SK-N-SH (cell line): ENCODE measurements around the gene PPP1CA.

Experiments
- EP300 ChIP-seq, 2 experiments: IDR thresholded peaks; 2 replicates each; pipeline versions ENCODE4 v1.4.0 to v1.6.1; 2012; ENCODE audit warnings: borderline replicate concordance in 1 of 2, low read depth in 1 of 2, low read length in 1 of 2
- EZH2phosphoT487 ChIP-seq: fragments of 200-600 bp; sonication (generic); IDR thresholded peaks from 2 replicates; pipeline ENCODE4 v1.6.1; 2017; ENCODE audit warnings: low read depth, mixed run types, mild to moderate bottlenecking, antibody characterized with exemption, moderate library complexity, borderline replicate concordance
- GABPA ChIP-seq: IDR thresholded peaks from 2 replicates; pipeline ENCODE4 v1.4.0; 2012; ENCODE audit warnings: low read depth, mild to moderate bottlenecking
- JUND ChIP-seq: IDR thresholded peaks from 2 replicates; pipeline ENCODE4 v1.4.0; 2012
- MAX ChIP-seq: IDR thresholded peaks from 2 replicates; pipeline ENCODE4 v1.4.0; 2012; ENCODE audit warnings: low read depth
- MXI1 ChIP-seq: IDR thresholded peaks from 2 replicates; pipeline ENCODE4 v1.6.1; 2012; ENCODE audit warnings: mild to moderate bottlenecking, low read depth, low read length, improper control_type of control experiment
- RAD21 ChIP-seq: IDR thresholded peaks from 2 replicates; pipeline ENCODE4 v1.6.1; 2012; ENCODE audit warnings: mild to moderate bottlenecking, low read length
- REST ChIP-seq: IDR thresholded peaks from 2 replicates; pipeline ENCODE4 v1.6.1; 2012; ENCODE audit warnings: mild to moderate bottlenecking, low read depth, low read length, moderate library complexity
- USF2 ChIP-seq: fragments of 150-350 bp; IDR thresholded peaks from 2 replicates; pipeline ENCODE4 v1.6.1; 2017; ENCODE audit warnings: antibody characterized with exemption, low read length, low read depth, borderline replicate concordance
- YY1 ChIP-seq: IDR thresholded peaks from 2 replicates; pipeline ENCODE4 v1.4.0; 2012; ENCODE audit warnings: low read depth, mild to moderate bottlenecking
- TF ChIP-seq, protein P1 (sequence below): fragments of 200-600 bp; sonication (generic); IDR thresholded peaks from 2 replicates; pipeline ENCODE4 v1.6.1; 2017; ENCODE audit warnings: antibody characterized with exemption, mild to moderate bottlenecking, moderate library complexity
- TF ChIP-seq, protein P2 (sequence below): IDR thresholded peaks from 2 replicates; pipeline ENCODE4 v1.4.0; 2012; ENCODE audit warnings: low read depth, borderline replicate concordance

DNA sequence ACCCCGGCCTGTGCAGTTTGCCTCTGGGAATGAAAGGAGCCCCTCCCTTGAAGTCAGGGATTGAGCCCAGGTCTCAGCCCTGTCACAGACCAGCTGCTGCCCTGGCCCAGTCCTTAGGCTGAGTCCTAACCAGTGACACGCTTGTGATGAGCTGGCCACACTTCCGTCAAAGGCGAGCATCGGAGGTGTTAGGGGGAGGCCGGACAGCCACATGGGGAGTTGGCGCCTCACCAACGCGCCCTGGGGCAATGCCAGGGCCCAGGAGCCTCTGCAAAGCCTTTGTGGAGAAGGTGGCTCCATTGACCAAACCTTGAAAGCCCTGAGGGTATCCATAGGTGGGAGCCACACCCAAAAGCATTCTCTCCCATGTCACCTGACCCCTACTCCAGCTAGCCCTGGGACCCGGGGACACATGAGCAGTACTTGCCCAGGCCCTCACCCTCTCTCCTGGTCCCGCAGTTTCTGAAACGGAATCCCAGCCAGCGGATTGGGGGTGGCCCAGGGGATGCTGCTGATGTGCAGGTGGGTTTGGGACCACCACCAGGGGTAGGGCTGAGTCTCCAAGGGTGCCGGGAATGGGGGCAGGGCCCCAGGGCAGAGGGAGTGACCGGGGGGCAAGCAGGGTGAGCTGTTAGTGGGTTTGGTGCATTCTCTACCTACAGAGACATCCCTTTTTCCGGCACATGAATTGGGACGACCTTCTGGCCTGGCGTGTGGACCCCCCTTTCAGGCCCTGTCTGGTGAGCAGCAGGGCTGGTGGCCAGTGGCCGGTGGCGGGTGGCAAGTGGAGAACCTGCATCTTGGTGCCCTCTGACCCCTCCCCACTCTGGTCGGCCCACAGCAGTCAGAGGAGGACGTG is 32.1 kb upstream of the PPP1CA start:
- TF ChIP-seq, protein P1, sequence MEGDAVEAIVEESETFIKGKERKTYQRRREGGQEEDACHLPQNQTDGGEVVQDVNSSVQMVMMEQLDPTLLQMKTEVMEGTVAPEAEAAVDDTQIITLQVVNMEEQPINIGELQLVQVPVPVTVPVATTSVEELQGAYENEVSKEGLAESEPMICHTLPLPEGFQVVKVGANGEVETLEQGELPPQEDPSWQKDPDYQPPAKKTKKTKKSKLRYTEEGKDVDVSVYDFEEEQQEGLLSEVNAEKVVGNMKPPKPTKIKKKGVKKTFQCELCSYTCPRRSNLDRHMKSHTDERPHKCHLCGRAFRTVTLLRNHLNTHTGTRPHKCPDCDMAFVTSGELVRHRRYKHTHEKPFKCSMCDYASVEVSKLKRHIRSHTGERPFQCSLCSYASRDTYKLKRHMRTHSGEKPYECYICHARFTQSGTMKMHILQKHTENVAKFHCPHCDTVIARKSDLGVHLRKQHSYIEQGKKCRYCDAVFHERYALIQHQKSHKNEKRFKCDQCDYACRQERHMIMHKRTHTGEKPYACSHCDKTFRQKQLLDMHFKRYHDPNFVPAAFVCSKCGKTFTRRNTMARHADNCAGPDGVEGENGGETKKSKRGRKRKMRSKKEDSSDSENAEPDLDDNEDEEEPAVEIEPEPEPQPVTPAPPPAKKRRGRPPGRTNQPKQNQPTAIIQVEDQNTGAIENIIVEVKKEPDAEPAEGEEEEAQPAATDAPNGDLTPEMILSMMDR = no peak
- TF ChIP-seq, protein P2, sequence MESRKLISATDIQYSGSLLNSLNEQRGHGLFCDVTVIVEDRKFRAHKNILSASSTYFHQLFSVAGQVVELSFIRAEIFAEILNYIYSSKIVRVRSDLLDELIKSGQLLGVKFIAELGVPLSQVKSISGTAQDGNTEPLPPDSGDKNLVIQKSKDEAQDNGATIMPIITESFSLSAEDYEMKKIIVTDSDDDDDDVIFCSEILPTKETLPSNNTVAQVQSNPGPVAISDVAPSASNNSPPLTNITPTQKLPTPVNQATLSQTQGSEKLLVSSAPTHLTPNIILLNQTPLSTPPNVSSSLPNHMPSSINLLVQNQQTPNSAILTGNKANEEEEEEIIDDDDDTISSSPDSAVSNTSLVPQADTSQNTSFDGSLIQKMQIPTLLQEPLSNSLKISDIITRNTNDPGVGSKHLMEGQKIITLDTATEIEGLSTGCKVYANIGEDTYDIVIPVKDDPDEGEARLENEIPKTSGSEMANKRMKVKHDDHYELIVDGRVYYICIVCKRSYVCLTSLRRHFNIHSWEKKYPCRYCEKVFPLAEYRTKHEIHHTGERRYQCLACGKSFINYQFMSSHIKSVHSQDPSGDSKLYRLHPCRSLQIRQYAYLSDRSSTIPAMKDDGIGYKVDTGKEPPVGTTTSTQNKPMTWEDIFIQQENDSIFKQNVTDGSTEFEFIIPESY = no peak
- TF ChIP-seq USF2 (no peak), REST (no peak), EZH2phosphoT487 (no peak), MXI1 (no peak), JUND (no peak), MAX (no peak), YY1 (no peak), EP300 (IDR thresholded peaks at IDR 0.05; ENCODE audit: borderline replicate concordance in 1 of 2, low read depth in 1 of 2, low read length in 1 of 2) (no peak), GABPA (no peak), RAD21 (no peak)
